ENCODE results near the gene OSBPL9.

Gene OSBPL9

GRCh38 chr1:51744506-51745303 lies 127.8 kb downstream of the OSBPL9 start:
- DNase-seq: no peak

- no peak for DNase-seq
Observed at GRCh38 chr1:51745304-51745570, 128.3 kb downstream of the OSBPL9 start.

- no peak for DNase-seq
Observed at GRCh38 chr1:51749151-51749550, 132.3 kb downstream of the OSBPL9 start.

DNA sequence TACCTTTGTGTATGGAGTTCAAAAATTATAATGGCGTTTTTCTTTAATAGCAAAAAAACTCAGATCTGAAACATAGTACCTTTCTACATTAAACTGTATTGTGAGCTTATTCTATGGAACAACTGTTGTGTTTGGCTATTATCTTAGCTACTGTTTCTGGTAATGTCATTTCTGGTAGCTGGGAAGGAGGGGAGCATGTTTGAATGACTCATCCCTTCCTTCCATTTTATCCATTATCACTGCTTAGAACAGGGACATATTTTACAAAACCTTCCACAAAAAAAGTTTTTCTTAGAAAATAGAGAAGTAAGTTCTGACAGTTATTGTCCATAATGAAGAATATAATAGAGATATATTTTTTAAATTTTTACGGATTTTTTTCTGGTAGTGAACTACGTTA lies 133.3 kb downstream of the OSBPL9 start:
- DNase-seq: peak; percentile 12

DNA sequence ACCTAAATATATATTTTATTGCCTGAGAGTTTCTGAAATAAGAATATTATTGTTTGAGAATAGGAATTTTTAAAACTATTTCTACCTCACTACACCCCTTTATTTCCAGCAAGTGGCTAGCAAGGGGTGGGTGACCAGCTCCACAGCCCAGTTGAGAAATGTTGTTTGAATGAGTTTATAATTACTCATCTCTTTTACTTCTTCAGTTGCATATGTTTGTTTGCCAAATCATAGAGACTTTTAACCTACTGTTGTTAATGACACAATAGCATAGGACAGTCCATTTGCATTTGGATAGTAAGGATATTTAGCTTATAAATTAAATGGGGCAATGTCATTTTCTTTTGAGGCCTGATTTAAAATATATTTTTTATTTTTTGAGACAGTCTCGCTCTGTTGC lies 133.8 kb downstream of the OSBPL9 start:
- DNase-seq: no peak

DNA sequence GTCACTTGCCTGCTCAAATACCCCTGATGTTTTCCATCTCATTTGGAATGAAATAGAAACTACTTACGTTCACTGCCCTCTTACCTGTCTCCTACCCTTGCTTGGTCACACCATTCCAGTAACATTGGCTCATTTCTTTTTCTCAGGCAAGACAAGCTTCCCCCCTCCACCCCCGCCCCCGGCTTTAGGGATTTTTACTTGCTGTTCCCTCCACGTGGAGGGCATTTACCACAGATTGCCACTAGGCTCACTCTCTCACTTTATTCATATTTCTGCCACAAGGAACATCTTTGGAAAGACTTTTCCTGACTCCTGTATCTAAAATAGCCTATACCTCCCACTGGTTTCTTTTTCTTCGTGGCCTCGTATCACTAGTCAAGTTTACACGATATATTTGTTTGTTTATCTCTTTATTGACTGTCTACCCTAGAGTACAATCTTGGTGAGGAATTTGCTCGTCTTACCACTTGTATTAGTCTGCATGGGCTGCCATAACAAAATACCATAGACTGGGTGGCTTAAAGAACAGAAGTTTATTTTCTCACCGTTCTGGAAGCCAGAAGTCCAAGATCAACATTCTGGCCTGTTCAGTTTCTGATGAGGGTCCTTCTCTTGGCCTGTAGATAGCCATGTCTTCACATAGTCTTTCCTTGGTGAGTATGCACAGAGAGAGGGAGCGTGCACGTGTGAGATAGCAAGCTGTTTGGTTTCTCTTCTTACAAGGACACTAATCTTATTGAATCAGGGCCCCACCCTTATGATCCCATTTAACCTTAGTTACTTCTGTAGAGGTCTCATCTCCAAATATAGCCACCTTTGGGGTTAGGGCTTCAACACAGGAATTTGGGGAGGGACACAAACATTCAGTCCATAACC lies 135.4 kb downstream of the OSBPL9 start:
- DNase-seq: no peak

DNA sequence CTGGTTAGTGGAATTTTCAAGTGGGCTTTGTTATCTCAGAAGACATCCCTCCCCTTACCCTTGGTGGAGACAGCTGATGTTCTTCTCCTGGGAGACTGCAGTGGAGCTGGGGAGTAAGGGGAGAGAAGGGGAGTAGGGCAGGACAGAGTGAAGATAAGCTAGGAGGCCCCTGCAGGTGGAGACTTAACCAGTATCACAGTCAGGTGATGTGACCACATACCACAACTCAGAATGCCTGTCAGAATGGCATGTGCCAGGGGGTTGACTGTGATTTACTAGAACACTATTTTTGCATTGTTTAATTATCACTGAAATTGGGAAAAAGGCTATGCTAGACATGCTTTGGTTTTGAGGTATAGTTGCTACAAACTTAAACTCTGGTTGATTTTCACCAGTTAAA lies 137.1 kb downstream of the OSBPL9 start:
- no peak for DNase-seq

DNA sequence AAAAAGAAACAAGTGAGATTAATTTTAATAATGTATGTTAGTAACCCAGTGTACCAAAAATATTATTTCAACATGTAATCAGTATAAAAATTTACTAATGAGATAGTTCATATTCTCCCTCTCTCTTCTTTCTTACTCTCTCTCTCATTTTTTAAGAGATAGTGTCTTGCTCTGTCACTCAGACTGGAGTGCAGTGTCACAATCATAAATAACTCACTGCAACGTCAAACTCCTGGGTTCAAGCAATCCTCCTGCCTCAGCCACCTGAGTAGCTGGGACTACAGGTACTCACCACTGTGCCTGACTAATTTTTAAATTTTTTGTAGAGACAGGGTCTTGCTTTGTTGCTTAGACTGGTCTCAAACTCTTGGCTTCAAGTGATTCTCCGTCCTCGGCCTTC lies 137.8 kb downstream of the OSBPL9 start:
- no peak for DNase-seq

DNA sequence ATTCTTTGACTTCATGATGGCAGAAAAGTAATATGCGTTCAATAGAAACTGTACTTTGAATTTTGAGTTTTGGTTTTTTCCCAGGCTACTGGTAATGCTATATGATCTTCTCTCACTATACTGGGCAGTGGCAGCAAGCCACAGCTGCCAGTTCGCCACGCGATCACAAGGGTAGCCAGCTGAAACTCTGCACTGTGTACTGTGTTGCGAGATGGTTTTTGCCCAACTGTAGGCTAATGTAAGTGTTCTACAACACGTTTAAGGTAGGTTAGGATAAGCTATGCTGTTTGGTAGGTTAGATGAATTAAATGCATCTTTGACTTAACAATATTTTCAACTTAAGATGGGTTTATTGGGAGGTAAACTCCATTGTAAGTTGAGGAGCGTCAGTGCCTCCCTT lies 138.5 kb downstream of the OSBPL9 start:
- no peak for DNase-seq

GRCh38 chr1:51756290-51756689 lies 139.4 kb downstream of the OSBPL9 start:
- DNase-seq: no peak

- no peak for DNase-seq
Observed at GRCh38 chr1:51758310-51758709, 141.4 kb downstream of the OSBPL9 start.

DNA sequence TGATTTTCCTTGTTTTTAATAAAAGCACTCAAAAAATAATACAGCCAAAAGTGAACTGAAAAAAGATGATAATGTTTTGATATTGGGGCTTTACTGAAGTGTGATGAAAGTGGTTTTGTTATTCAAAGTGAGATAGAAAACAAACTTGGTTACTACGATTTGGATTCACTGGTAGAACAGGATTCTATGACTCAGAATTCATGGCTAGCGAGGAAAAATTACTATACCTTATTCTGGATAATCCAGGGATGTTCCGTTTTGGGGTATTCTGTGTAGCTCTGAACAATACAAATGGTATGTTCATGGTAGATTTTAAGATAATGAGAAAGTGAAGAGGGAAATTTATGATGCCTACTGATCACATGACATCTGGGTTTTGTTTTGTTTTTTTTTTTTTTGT lies 144.0 kb downstream of the OSBPL9 start:
- no peak for DNase-seq

DNA sequence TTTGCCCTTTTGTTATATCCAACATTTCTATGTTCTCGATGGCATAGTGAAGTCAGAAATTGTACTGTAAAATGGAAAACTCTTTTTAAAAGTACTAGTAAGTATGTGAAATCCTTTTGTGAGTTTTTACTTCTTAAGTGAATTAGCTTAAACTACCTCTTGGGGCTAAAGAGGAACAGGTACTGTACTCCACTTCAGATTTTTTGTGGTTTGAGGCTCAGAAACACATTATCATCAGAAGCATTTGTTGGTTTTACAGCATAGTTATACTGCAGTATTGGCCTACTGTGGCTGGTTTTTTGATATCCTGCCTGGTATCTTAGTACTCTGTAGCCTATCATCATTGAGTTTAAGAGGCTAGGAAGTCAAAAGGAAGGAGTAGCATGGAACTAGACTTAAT lies 144.5 kb downstream of the OSBPL9 start:
- no peak for DNase-seq

- DNase-seq: peak; percentile 64
Observed at GRCh38 chr1:51768971-51769588, 152.2 kb downstream of the OSBPL9 start.

DNA sequence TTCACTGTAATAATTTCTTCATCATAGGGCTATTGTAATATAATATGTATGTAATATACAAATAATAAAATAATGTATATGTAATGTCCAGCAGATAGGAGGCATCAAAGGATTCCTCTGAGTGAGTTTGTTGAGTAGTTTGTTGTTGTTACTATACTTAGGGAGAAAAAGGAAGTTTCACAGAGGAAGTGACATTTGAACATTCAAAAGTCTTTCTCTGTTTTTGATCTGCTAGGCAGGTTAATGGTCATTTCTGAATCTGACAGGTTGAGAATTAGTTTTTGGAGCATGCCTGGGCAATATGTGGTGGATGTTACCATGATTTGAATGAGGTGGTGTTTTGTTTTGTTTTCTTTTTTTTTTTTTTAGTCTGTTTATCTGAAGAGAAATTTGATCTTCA lies 159.5 kb downstream of the OSBPL9 start:
- no peak for DNase-seq

GRCh38 chr1:51780927-51781326 lies 164.0 kb downstream of the OSBPL9 start:
- DNase-seq: no peak

GRCh38 chr1:51784997-51785421 lies 168.1 kb downstream of the OSBPL9 start:
- DNase-seq: no peak

GRCh38 chr1:51788938-51789337 lies 172.0 kb downstream of the OSBPL9 start:
- no peak for DNase-seq

DNA sequence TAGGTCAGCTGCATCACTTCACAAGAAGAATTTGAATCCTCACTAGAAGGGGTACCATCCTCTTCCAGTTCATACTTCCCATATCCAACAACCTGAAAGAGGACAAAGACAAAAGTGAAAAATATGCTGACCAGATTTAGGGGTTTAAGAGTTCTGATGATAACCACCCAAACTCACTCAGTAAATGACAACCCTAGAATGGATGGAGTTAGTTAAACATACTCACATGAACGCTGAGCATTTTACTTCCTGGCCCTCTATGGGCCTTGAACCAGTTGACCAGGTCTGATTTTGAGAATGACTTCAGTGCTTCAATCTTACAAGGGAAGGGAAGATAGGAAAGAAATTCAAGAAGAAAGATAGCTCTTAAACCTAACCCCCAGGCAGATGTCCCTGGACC lies 172.4 kb downstream of the OSBPL9 start:
- DNase-seq: no peak

- DNase-seq: no peak
Observed at GRCh38 chr1:51790385-51790784, 173.5 kb downstream of the OSBPL9 start.

DNA sequence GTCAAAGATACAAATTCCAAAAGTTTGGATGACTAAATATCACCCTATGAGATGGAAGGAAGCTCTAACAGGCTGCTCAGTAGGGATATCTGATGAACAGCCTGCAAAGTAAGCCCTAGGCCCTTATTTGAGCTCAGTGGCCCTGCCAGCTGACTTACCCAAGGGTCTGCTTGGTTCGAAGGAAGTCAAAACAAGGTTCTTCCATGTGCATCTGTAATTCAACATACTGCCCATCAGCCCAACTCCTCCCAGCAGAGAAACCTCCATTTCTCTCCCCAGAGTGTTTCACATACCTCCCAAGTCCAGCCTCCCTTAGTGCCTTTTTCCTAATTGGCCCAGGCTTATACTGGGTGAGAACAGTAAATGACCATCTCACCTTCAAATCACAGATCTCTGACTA lies 175.0 kb downstream of the OSBPL9 start:
- no peak for DNase-seq

GRCh38 chr1:51792864-51793263 lies 176.0 kb downstream of the OSBPL9 start:
- DNase-seq: peak; percentile 17

DNA sequence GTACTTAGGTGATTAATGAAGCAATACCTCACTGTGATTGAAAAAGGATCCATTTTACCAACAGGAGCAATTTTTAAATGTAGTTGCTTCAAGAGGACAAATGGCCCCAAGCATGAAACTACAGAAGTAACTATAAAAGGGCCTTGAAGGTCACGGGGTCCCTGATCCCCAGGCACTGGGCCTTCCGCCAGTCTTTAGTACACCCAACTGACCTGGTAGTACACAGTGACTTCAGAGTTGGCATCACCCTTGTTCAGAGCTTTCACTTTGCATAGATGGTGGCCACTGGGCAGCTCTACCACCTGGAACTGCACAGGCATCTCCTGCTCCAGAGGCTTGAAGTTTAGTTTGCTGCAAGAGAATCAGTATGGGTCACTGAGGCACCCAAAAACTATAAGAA lies 177.4 kb downstream of the OSBPL9 start:
- no peak for DNase-seq

DNA sequence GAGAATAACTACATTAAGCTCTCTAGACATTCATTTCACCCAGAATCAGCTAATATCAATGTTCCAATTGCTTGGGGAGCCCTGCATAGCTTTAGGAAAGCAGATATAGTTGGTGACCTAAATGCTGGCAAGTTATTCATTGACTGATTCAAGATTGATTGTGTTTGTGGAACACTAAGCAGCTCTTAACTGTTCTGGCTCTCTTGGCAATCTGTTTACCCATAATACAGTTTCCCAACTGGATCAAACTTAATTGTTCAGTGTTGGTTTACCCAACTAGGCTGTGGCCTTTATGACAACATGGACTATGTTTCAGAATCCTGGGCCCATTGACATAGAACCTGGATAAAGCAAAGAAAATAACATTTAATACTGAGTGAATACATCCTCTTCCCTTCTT lies 178.0 kb downstream of the OSBPL9 start:
- DNase-seq: no peak

Data from fibroblast of skin of abdomen (primary cell).